Activated gamma-delta T cell (primary cell): ENCODE results near the gene RALB.
"Not testable (repeated sequence)": the region's sequence is repeated elsewhere in the genome, so short reads cannot be mapped to it uniquely, and the experiment has no call there.

Experiments
- DNase-seq: peaks from one replicate; lab custom pipeline; 2025; lab: John Stamatoyannopoulos, UW

RALB gene

DNA sequence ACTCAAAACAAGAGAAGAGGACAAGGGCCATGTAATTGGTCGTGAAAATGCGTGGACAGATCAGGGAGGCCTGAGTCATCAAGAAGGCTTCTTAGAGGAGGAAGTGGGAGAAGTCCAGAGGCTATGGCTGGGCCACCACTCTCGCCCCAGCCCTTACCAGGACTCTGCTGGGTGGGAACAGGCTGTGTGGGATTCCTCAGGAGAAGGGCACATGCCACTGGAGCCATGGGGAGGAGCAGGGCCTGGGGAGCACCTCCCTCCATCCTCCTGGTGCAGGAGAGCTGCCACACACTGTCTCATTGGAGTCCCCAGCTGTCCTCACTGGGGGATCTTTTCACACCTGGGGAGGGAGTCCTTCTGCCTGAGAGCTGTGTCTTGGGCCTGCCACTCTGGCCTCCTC lies 9.4 kb upstream of the RALB start:
- DNase-seq: no peak

DNA sequence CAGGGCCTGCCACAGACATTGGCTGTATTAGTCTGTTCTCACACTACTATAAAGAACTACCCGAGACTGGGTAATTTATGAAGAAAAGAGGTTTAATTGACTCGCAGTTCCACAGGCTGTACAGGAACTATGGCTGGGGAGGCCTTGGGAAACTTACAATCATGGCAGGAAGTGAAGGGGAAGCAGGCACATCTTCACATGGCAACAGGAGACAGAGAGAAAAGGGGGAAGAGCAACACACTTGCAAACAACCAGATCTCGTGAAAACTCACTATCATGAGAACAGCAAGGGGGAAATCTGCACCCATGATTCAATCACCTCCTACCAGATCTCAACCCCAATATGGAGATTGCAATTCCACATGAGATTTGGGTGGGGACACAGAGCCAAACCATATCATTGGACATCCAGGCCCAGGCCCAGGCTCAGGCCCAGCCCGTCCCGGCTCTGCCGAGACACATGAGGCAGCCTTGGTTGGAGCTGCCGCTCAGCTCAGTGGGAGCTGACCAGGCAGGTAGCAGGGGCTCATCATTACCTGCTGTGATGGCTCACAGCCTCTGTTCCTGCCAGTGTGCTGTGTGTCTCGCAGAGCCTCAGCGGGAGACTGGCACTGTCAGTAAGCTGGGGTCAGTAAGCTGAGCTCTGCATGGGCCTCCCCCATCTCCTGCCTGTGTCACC lies 8.6 kb upstream of the RALB start:
- DNase-seq: no peak

DNA sequence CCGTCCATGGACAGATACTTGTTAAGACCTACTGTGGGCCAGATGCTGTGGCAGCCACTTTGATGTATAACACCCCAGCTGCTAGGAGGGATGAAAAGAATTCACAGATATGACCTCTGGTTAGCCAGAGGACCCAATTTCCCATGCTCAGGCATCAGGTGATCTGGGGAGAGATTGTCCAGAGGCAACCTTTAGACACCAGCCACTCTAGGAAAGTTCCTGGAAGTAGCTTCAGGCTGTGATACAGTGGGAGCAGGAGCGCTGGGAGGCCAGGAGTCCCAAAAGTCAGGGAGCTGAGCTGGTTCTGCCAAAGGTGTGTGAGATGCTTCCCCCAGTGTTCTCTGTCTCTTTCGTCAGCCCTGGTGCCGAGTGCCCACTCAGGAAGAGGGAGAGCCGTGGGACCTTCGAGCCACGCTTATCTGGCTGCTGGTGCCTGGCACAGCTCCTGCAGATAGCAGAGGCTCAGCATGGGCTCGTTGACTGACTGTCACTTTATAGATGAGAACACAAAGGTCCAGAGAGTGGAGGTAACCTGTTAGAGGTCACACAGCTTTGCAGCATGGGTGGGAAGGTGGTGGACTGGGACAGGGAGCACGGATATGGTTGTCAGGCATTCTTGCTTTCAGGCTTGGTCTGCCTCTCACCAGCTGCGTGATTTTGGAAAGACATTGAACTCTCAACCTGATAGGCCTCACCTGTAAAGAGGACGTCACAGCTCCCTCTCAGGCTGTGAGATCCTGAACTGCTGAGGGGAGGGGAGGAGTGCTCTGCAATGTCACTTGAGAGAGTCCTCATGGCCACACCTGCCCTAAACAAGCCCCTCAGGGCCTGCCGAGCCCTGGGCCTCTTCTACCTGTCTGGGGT lies 7.8 kb upstream of the RALB start:
- no peak for DNase-seq

DNA sequence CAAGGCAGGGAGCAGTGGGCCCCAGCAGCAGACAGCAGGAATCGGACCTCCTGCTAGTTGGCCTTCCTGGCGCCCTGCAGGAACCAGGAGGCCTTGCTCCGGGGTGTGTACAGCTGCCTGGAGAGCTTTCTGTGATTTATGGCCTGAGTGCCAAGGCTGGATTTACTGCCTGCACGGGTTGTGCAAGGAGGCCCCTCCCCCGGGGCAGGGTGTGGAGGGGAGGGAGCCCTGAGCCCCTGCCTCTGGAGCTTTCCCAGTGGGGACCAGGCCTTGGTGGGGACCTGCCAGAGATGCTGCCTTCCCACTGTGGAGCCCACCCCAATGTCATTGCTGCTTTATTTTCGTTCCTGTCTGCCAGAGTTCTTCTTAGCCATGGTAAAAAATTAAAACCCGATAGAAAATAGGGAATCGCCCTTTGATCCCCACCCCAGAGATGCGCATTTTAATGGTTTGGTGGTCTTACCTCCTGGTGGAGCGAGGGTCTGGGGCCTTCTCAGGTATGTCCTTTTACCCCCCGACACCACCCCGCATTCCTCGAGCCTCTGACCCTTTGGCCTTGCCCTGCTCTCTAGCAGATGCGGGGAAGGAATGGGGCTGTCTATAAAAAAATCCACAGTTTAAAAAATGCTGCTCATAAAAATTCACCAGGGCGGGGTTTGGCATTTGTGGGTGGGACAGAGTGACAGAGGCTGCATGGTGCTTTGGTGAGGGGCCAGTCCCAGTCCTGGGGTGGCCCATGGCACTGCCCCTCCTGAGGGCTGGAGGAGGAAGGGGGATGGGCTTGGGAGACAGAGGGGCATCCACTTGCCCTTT lies 6.9 kb upstream of the RALB start:
- DNase-seq: no peak

DNA sequence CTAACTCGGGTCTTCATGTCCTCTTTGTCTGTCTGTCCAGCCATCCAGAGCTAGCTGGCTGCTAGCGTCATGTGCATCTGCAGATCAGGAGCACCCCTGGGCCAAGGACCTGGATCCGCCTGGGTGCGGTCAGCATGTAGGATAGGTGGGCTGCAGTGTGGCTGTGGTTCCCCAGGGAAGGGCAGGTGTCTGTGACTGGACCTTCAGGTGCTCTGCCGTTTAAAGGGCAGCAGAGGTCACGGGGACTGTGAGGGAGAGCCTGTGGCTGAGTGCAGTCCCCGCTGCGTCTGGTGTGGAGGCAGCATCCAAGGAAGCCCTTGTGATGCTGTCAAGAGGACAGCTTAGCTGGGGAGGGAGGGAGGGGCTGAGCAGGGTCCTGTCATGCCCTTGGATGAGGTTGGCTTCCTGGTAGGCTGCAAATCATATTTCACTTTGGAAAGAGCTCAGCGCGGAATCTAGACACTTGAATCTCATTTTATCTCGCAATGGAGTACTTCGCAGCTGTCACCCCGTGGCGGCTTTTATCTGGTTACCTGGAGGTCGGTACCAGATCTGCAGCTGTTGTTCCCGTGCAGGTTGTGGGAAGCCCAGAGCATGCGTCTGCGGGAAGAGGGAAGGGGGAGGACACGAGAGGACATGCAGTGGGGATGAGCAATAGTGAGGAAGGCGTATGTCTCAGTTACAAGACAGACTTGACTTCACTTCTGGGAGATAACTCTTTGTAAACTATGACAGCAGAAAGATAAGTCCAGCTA lies 5.9 kb upstream of the RALB start:
- no peak for DNase-seq

DNA sequence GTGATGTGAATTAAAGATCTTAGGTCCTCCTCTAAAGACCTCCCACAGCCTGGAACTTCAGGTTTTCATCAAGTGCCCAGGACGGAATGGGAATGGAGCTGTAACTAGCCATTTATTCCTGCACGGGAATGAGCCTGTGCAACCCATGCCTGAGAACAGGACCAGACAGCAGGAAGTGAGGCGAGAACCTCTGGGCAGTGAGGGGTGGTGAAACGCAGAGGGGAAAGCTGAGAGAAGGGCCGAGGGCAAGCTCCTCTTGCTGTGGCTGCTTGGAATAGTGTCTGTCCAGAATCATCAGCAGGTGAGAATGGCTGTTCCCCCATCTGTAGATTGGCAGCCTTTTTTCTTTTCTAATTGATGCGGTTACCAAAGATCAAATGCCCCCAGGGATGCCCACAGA lies 4.8 kb upstream of the RALB start:
- no peak for DNase-seq

DNA sequence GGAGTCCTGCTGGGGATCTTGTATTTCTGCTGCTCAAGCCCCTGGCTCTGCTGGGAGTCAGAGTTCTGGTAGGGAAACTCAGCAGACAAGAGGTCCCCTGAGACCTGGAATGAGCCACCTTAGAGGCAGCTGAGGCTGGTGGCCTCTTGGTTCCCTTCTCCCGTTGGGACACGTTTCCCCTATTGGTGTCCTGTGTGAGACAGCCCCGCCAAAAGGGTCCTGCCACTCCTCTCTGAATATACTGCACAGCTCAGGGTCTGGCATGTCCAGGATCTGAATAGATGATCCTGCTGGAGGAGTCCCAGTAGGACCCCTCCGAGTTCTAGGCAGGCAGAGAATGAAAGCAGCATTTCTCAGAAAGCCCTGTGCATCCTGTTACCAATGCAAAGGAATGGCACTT lies 2.0 kb upstream of the RALB start:
- DNase-seq: no peak

DNA sequence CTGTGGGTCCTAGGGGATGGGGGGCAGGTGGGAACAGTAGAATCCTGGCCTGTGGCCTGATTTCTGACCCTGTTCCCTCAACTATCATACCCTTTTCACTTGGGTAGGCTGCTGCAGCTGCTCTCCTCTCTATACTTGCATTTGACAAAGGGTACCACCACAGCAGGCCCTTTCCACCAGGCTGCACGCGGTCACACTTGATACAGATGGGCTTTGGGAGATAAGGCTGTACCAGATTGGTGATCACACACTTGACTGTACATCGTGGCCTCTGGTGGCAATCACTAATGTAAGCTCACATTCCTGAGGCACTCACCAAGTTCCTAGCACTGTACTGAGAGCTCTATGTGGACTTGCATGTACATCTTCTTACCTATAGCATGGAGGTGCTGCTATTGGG lies 1.6 kb upstream of the RALB start:
- no peak for DNase-seq

DNA sequence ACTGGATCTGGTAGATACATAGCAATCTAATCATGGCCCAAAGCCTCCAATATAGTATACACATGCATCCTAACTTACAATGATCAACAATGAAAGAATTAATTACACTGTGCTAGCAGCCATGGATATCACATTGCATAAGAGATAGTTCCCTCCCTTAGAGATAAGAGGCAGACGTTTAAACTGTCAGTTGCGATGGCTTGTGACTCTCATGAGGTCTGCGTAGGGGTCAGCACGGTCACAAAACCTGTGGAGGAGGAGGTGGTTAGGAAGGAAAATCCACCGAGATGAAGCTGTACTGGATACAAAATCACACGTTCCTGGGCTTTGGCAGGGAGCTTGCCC lies 800 bp upstream of the RALB start:
- DNase-seq: no peak

DNA sequence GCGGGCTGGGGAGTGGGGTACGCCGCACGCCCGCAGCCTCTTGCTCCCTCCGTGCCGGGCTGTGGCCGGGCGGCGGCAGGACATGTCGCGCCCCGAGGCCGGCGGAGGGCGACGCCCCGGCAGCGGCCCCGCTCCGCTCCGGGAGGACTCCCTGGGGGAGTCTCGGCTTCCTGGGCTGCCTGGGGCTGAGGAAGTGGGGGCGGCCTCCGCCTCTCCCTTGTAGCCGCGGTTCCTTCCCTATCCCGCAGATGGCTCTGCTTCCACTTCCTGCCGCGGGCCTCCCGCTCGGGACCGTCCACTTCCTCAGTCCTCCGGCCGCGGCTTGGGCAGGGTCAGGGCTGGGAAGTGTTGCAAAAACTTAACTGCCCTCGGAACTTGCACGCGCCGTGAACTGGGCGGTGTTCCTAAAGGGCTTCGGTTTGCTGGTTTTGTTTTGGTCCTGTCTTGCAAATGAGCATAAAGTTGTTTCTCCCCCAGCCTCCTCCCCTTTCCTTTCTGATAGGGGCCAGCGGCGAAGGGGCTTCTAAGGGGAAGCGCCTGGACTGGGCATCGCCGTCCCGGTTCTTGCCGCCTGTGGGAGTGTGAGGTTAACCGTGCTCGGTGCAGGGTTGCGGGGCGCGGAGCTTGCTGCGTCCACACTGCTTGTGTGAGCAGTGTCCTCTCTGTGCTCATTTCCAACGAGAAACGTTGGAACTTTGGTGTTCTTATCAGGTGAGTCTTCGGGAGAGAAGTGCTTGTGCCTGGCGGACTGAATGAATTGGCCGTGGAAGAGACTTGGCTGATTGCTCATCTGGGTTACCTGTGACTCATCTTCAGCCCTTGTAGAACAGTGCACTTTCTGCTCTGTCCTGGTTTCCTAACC lies 600 bp downstream of the RALB start:
- no peak for DNase-seq

DNA sequence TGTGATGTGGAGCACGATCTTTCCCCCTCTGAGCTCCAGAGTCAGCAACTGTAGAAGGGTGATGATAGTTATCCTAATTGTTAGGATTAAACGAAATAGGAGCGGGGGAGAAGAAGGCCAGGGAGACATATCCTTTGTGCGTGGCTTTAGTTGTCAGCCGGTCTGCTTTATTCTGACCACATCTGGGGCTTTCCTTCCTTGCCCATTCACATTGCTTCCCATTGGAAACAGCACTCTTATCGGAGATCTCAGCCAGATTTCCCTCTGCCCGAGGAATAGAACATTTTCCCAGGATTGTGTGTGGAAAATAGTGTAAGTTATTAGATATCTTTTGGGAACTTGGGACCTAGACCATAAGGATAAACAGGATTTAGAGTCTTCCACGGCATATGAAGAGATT lies 1.5 kb downstream of the RALB start:
- no peak for DNase-seq

DNA sequence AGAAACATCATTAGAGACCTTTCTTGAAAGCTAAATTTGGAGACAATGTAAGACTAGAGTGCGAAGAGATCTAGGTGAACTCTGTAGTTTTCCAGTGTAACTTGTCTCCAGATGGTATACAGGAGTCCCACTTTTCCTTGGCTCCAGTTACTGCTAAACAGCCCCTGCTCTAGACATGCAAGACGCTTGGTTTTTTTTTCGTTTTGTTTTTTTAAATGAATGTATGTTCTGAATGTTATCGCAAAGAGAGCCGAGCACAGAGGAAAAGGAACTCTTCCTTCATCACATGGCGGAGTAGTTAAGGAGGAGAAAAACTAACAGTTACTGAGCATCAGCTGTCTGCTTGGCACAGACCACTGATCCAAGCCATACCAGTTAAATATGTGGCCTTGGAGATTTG lies 2.4 kb downstream of the RALB start:
- DNase-seq: no peak

DNA sequence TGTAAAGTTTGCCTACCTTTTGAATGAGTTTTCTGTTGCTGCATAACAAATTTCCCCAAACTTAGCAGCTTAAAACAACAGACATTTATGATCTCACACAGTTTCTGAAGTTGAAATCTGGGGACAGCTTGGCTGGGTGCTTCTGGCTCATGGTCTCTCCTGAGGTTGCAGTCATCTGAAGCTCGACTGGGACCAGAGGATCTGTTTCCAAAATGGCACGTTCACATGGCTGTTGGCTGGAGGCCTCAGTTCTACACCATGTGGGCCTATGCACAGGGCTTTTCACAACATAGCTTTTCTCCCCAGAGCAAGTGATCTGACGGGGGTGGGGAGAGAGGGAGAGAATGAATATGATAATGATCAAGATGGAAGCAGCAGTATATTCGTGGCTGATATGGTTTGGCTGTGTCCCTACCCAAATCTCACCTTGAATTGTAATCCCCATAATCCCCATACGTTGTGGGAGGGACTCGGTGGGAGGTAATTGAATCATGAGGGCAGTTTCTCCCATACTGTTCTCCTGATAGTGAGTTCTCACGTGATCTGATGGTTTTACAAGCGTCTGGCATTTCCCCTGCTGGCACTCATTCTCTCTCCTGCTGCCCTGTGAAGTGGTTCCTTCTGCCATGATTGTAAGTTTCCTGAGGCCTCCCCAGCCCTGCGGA lies 3.5 kb downstream of the RALB start:
- no peak for DNase-seq

DNA sequence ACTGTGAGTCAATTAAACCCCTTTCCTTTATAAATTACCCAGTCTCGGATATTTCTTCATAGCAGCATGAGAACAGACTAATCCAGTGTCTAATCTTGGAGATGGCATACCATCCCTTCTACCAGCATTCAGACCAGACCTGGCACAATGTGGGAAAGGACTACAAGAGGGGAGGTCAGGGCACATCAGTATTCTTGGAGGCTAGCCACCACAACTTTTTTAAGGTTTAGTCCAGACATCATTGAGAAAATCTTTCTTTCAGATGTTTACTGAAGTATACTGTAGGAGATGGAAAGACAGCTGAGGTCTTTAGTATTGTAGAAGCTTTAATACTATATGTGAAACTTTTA lies 4.0 kb downstream of the RALB start:
- DNase-seq: no peak

DNA sequence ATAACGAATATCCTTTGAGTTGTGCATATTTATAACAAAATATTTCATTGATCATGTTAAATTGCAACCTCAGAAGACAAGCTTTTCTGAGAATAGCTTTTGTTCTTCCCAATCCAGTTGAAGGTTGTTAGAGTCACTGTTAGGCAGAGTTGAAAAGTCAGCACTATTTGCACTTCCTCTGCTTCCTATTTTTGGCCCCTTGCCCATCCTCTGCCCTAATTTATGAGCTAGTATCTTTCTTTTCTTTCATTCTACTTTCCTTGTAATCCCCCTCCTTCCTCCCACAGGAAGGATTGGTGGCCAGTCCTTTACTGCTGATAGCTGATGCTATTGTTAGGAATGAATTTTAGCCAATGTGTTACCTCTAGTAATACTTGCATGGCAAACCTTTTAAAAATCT lies 4.9 kb downstream of the RALB start:
- DNase-seq: no peak

DNA sequence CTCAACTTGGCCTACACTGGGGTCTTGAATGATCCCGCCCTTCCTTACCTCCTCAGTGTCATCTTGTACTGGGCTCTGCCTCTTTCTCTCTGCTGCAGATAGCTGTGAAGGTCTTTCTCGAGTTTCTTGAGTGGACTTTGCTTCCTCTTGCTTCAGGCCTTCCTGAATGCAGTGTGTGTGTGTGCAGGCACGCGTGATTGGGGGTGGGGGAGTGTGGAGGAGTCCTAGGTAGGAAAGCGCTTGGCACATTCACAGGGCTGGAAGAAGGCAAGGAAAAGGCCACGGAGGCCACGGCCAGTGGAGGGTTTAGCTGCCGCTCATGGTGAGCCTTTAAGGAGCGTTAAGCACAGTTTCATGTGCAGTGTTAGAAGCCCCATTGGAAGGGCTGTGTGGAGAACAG lies 5.5 kb downstream of the RALB start:
- DNase-seq: no peak

DNA sequence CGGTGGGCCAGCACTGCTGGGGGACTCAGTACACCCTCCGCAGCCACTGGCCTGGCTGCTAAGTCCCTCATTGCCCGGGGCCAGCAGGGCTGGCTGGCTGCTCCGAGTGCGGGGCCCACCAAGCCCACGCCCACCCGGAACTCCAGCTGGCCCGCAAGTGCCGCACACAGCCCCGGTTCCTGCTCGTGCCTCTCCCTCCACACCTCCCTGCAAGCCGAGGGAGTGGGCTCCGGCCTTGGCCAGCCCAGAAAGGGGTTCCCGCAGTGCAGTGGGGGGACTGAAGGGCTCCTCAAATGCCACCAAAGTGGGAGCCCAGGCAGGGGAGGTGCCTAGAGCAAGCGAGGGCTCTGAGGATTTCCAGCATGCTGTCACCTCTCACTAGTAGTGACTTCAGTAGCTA lies 7.3 kb downstream of the RALB start:
- DNase-seq: not testable (repeated sequence)

DNA sequence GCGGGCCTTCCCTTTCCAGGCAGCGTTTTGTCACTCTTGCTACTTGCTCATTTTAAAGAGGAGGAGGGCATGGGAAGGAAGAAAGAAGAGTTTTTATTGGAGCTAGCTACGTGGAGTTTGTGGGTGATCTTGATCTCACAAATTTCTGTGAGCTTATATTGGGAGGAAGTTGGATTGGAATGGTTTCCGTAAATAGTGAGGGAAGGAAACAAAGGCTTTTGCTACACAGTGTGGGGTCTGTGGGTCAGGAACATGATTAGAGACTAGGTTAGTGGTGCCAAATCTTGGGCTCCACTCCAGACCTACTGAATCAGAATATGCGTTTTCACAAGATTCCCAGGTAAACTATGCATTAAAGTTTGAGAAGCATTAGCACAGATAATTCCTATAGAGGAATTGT lies 8.1 kb downstream of the RALB start:
- no peak for DNase-seq

DNA sequence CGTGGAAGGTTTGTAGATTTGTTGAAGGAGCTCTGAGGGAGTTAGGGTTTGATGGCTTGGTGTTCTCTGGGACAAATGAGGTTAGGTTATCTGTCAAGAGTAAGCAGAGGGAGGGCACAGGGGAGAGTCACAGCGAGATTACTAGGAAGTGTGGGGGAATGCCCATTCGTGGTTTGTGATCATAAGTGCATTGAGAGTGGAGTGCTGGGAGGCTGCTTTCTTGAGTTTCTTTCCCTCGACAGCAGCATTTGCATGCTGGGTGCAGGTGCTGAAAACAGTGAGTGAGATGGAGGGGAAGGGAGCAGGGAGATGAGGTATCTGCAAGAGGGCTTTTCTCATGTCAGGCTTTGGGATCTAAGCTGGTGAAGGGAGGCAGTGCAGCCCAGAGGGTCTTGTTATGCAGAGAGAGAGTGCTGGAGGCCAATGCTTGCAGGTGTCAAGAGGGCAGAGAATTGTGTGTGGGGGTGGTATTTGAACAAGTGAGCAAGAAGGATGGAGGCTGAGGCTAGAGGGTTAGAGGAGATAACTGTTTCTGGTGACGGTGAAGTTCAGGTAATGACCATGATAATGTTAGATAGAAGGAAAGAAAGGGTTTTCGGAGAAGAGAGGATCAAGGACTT lies 8.8 kb downstream of the RALB start:
- DNase-seq: no peak

DNA sequence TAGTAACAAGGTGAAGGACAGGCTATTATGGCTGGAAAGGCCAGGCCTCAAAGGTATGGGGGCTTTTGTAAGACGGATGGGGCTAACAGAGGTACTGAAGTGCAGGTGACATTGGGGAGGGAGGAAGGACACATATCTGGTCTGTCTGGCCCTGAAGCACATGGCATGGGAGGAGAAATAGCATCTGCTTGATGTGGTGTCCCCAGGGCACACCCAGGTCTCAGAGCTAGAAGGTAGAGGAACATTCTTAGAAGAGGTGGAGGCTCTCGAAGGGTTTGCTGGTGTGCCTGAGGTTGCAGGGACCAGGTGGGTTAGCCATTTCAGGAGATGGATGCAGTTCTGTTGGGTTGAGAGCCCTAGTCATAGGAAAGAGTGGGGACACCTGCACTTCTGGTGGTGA lies 9.5 kb downstream of the RALB start:
- no peak for DNase-seq
